GM23338 (cell line): ENCODE results near the gene UBXN11. TPM values are rescaled to one million over a fixed set of nuclear protein-coding genes. Genes with fewer than 3 reads are reported as not detected.

Experiments used
- ATAC-seq: fragments of 200-7000 bp; cut with Tn5 transposase; 3 replicates; pipeline ENCODE4 v1.9.1; 2020
- DNase-seq: peaks from one replicate; pipeline ENCODE4 v3.0.0-alpha.2; 2015; ENCODE audit warnings: low spot score
- H2AFZ ChIP-seq: fragments of 200-600 bp; sonication (generic); 2 replicates; pipeline ENCODE4 v1.8.0; 2016; ENCODE audit warnings: antibody characterized with exemption, mild to moderate bottlenecking, moderate library complexity
- H3F3A ChIP-seq: fragments of 200-600 bp; sonication (generic); replicated peaks from 2 replicates; pipeline ENCODE4 v1.8.0; 2017; ENCODE audit warnings: antibody characterized with exemption, mixed run types, low read depth
- H3K27ac ChIP-seq: fragments of 200-600 bp; sonication (generic); 2 replicates; pipeline ENCODE4 v1.6.1; 2016; ENCODE audit warnings: low read depth
- H3K27me3 ChIP-seq: fragments of 200-600 bp; sonication (generic); 2 replicates; pipeline ENCODE4 v1.8.0; 2016; ENCODE audit warnings: mild to moderate bottlenecking, mixed run types, moderate library complexity; ENCODE audit not compliant: insufficient read depth
- H3K36me3 ChIP-seq: fragments of 200-600 bp; sonication (generic); 2 replicates; pipeline ENCODE4 v1.8.0; 2016; ENCODE audit warnings: mild to moderate bottlenecking; ENCODE audit not compliant: insufficient read depth
- H3K4me1 ChIP-seq: fragments of 200-600 bp; sonication (generic); 2 replicates; pipeline ENCODE4 v1.8.0; 2016; ENCODE audit warnings: mild to moderate bottlenecking, moderate library complexity; ENCODE audit not compliant: insufficient read depth
- H3K4me2 ChIP-seq: fragments of 200-600 bp; sonication (generic); 2 replicates; pipeline ENCODE4 v1.7.1; 2017; ENCODE audit warnings: mixed run types
- H3K4me3 ChIP-seq: fragments of 200-600 bp; sonication (generic); 2 replicates; pipeline ENCODE4 v1.6.1; 2016; ENCODE audit warnings: mixed run types
- H3K79me2 ChIP-seq: fragments of 200-600 bp; sonication (generic); replicated peaks from 2 replicates; pipeline ENCODE4 v1.8.0; 2017; ENCODE audit warnings: mild to moderate bottlenecking; ENCODE audit not compliant: insufficient read depth
- H3K9me2 ChIP-seq: fragments of 200-600 bp; sonication (generic); 2 replicates; pipeline ENCODE4 v1.8.0; 2017; ENCODE audit not compliant: insufficient read depth
- H4K20me1 ChIP-seq: fragments of 200-600 bp; sonication (generic); replicated peaks from 2 replicates; pipeline ENCODE4 v1.8.0; 2017; ENCODE audit warnings: mild to moderate bottlenecking; ENCODE audit not compliant: insufficient read depth
- H3K27ac Mint-ChIP-seq: 2 replicates; pipeline ENCODE4 v1.8.0; 2020; ENCODE audit warnings: inconsistent platforms, mild to moderate bottlenecking, moderate library complexity, mixed read lengths
- H3K27me3 Mint-ChIP-seq: 3 replicates; pipeline ENCODE4 v1.8.0; 2022; ENCODE audit warnings: low read depth, mild to moderate bottlenecking, moderate library complexity, mixed read lengths, inconsistent platforms; ENCODE audit not compliant: insufficient read depth, poor library complexity
- H3K36me3 Mint-ChIP-seq: 3 replicates; pipeline ENCODE4 v1.8.0; 2021; ENCODE audit warnings: low read depth, mild to moderate bottlenecking, inconsistent platforms, moderate library complexity, mixed read lengths
- H3K4me1 Mint-ChIP-seq: 3 replicates; pipeline ENCODE4 v1.8.0; 2020; ENCODE audit warnings: mild to moderate bottlenecking, inconsistent platforms, mixed read lengths
- H3K4me3 Mint-ChIP-seq: 3 replicates; pipeline ENCODE4 v1.8.0; 2021; ENCODE audit warnings: moderate library complexity, mild to moderate bottlenecking, inconsistent platforms, mixed read lengths
- H3K9me3 Mint-ChIP-seq: 3 replicates; pipeline ENCODE4 v1.8.0; 2020; ENCODE audit warnings: moderate library complexity, mild to moderate bottlenecking, inconsistent platforms, mixed read lengths
- CREB1 ChIP-seq: fragments of 250-450 bp; sonication (Bioruptor Pico); IDR thresholded peaks from 2 replicates; pipeline ENCODE4 v1.5.0; 2020; ENCODE audit warnings: low read depth, mild to moderate bottlenecking, moderate library complexity
- CTCF ChIP-seq, 2 experiments: fragments of 200-600 bp in 1 of 2; sonication (generic) in 1 of 2; conservative IDR thresholded peaks; 2 replicates each; pipeline versions ENCODE4 v1.5.1 to v1.6.1; 2016 to 2017; ENCODE audit warnings: antibody characterized with exemption in 2 of 2, low read depth in 2 of 2, mild to moderate bottlenecking in 2 of 2, moderate library complexity in 1 of 2
- EZH2 ChIP-seq: fragments of 200-600 bp; sonication (generic); IDR thresholded peaks from one replicate; pipeline ENCODE4 v1.8.0; 2017; ENCODE audit warnings: antibody characterized with exemption, mild to moderate bottlenecking, low read depth; ENCODE audit not compliant: unreplicated experiment
- JUNB ChIP-seq: IDR thresholded peaks from one replicate; pipeline ENCODE4 v1.6.1; 2016; ENCODE audit warnings: antibody characterized with exemption; ENCODE audit not compliant: unreplicated experiment
- POLR2AphosphoS5 ChIP-seq: IDR thresholded peaks from 2 replicates; pipeline ENCODE4 v1.6.1; 2016; ENCODE audit warnings: antibody characterized with exemption, low read depth
- REST ChIP-seq: IDR thresholded peaks from one replicate; pipeline ENCODE4 v1.6.1; 2018; ENCODE audit warnings: antibody characterized with exemption; ENCODE audit not compliant: unreplicated experiment
- ZNF331 ChIP-seq: fragments of 250-450 bp; sonication (Bioruptor Pico); IDR thresholded peaks from 2 replicates; pipeline ENCODE4 v1.5.0; 2020; ENCODE audit warnings: low read depth, mild to moderate bottlenecking, moderate library complexity
- polyA plus RNA-seq: library from polyadenylated mRNA; unstranded; fragments of >200 nt; fragmentation: Nextera tagmentation; extraction: Ambion mirVana; gene quantifications from 2 replicates; pipeline ENCODE4 v1.2.1, GENCODE V29; 2016
- total RNA-seq: library from RNA; depleted of rRNA; stranded (reverse); fragments of >200 nt; shearing (Covaris generic); gene quantifications from 2 replicates; pipeline ENCODE4 v1.2.3, GENCODE V29; 2014
- TF ChIP-seq, protein P1 (sequence below): fragments of 250-450 bp; sonication (Bioruptor Pico); IDR thresholded peaks from 2 replicates; pipeline ENCODE4 v1.5.0; 2020; ENCODE audit warnings: mild to moderate bottlenecking, moderate library complexity

UBXN11 gene
- total and polyA plus RNA-seq, 2 experiments from 2014 or later = 8.0 to 8.3 TPM

DNA sequence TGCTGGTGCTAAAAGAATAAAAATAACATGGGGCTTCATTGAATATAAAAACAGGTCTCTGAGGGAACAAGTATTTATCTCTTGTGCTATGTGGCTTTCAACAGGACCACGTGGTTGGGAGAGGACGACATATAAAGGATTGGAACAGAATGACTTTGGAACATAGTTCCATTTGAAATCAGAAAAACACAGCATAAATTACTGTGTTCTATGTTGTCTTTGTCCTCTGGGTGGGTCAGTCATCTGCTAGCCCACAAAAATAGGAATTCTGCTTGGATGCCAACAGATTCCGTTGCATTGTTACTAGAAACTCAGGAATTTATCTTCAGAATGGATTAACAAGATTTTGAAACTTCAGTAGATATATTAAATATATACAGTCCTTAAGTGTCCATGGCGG, 66.5 kb downstream of the UBXN11 start (continued):
- no peak for TF ChIP-seq REST

- Mint-ChIP-seq H3K27ac (peak overlapping the region; percentile 81; the same call in 1 of the 2 replicates), H3K4me1 (peaks cover 25% of the 10 kb centered on the region; the same call in 2 of the 3 replicates)
- no peak overlapping the region for H3K4me2 ChIP-seq
- no peak for TF ChIP-seq REST
- TF ChIP-seq JUNB = no peak
- no peak for TF ChIP-seq CREB1 (CRISPR knock-in tag)
- no peak for TF ChIP-seq POLR2AphosphoS5
- no peak for TF ChIP-seq EZH2
- no peak for TF ChIP-seq CTCF (conservative IDR thresholded peaks at IDR 0.05; ENCODE audit: low read depth in 2 of 2)
- no peak for TF ChIP-seq ZNF331
- TF ChIP-seq, protein P1, sequence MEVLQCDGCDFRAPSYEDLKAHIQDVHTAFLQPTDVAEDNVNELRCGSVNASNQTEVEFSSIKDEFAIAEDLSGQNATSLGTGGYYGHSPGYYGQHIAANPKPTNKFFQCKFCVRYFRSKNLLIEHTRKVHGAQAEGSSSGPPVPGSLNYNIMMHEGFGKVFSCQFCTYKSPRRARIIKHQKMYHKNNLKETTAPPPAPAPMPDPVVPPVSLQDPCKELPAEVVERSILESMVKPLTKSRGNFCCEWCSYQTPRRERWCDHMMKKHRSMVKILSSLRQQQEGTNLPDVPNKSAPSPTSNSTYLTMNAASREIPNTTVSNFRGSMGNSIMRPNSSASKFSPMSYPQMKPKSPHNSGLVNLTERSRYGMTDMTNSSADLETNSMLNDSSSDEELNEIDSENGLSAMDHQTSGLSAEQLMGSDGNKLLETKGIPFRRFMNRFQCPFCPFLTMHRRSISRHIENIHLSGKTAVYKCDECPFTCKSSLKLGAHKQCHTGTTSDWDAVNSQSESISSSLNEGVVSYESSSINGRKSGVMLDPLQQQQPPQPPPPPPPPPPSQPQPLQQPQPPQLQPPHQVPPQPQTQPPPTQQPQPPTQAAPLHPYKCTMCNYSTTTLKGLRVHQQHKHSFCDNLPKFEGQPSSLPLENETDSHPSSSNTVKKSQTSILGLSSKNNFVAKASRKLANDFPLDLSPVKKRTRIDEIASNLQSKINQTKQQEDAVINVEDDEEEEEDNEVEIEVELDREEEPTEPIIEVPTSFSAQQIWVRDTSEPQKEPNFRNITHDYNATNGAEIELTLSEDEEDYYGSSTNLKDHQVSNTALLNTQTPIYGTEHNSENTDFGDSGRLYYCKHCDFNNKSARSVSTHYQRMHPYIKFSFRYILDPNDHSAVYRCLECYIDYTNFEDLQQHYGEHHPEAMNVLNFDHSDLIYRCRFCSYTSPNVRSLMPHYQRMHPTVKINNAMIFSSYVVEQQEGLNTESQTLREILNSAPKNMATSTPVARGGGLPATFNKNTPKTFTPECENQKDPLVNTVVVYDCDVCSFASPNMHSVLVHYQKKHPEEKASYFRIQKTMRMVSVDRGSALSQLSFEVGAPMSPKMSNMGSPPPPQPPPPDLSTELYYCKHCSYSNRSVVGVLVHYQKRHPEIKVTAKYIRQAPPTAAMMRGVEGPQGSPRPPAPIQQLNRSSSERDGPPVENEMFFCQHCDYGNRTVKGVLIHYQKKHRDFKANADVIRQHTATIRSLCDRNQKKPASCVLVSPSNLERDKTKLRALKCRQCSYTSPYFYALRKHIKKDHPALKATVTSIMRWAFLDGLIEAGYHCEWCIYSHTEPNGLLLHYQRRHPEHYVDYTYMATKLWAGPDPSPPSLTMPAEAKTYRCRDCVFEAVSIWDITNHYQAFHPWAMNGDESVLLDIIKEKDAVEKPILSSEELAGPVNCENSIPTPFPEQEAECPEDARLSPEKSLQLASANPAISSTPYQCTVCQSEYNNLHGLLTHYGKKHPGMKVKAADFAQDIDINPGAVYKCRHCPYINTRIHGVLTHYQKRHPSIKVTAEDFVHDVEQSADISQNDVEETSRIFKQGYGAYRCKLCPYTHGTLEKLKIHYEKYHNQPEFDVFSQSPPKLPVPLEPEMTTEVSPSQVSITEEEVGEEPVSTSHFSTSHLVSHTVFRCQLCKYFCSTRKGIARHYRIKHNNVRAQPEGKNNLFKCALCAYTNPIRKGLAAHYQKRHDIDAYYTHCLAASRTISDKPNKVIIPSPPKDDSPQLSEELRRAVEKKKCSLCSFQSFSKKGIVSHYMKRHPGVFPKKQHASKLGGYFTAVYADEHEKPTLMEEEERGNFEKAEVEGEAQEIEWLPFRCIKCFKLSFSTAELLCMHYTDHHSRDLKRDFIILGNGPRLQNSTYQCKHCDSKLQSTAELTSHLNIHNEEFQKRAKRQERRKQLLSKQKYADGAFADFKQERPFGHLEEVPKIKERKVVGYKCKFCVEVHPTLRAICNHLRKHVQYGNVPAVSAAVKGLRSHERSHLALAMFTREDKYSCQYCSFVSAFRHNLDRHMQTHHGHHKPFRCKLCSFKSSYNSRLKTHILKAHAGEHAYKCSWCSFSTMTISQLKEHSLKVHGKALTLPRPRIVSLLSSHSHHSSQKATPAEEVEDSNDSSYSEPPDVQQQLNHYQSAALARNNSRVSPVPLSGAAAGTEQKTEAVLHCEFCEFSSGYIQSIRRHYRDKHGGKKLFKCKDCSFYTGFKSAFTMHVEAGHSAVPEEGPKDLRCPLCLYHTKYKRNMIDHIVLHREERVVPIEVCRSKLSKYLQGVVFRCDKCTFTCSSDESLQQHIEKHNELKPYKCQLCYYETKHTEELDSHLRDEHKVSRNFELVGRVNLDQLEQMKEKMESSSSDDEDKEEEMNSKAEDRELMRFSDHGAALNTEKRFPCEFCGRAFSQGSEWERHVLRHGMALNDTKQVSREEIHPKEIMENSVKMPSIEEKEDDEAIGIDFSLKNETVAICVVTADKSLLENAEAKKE (CRISPR knock-in tag) = no peak
Measured at GRCh38 chr1:26237230-26237966, 69.0 kb downstream of the UBXN11 start.

More at GRCh38 chr1:26237230-26237966, 69.0 kb downstream of the UBXN11 start:
- H3K27me3 ChIP-seq = peaks cover 6% of the 10 kb centered on the region; the same call in 1 of the 2 replicates
- H3K4me1 ChIP-seq = peaks cover 20% of the 10 kb centered on the region
- no peak overlapping the region for H3K27ac ChIP-seq
- DNase-seq (no peak), ATAC-seq (no peak)
- peaks cover 3% of the 10 kb centered on the region; the same call in 1 of the 2 replicates for H3K36me3 ChIP-seq
- Mint-ChIP-seq H3K9me3 (peaks cover 9% of the 10 kb centered on the region; the same call in 2 of the 3 replicates), H3K27me3 (peaks cover 7% of the 10 kb centered on the region), H3K4me3 (no peak overlapping the region), H3K36me3 (peaks cover 29% of the 10 kb centered on the region)
- no peaks in the 10 kb centered on the region for H3F3A ChIP-seq
- H3K9me2 ChIP-seq = no peaks in the 10 kb centered on the region
- H3K4me3 ChIP-seq = no peak overlapping the region
- H4K20me1 ChIP-seq = peaks cover 61% of the 10 kb centered on the region
- no peak overlapping the region for H2AFZ ChIP-seq
- H3K79me2 ChIP-seq = peaks cover 81% of the 10 kb centered on the region
